Testis (tissue), 3 donors: ENCODE data around the gene ZNF48. TPM values are rescaled to one million over a fixed set of nuclear protein-coding genes. Genes with fewer than 3 reads are reported as not detected.

Experiments used
- DNase-seq: peaks from one replicate; pipeline ENCODE4 v3.0.0-alpha.2; 2019
- H3K27ac ChIP-seq, 2 donors: fragments of 200-600 bp; sonication (generic); one replicate each; pipeline ENCODE4 v1.5.1; 2019
- H3K27me3 ChIP-seq: fragments of 200-600 bp; sonication (generic); one replicate; pipeline ENCODE4 v1.5.1; 2019
- H3K36me3 ChIP-seq: fragments of 200-600 bp; sonication (generic); one replicate; pipeline ENCODE4 v1.5.1; 2017; ENCODE audit warnings: low read depth; ENCODE audit errors: missing control alignments
- H3K4me1 ChIP-seq: fragments of 200-600 bp; sonication (generic); one replicate; pipeline ENCODE4 v1.5.1; 2019
- H3K4me3 ChIP-seq, 2 donors: fragments of 200-600 bp; sonication (generic); one replicate each; pipeline ENCODE4 v1.5.1; 2017 to 2019
- H3K9me3 ChIP-seq: fragments of 200-600 bp; sonication (generic); one replicate; pipeline ENCODE4 v1.5.1; 2017
- POLR2A ChIP-seq: fragments of 450-650 bp; IDR thresholded peaks from one replicate; pipeline ENCODE4 v1.6.1; 2017; ENCODE audit warnings: antibody characterized with exemption, mild to moderate bottlenecking, moderate library complexity
- WGBS, 2 donors: methylation state at CpG; one replicate each; pipeline ENCODE4 v1.1.5; 2018; 5-methylcytosine and 5-hydroxymethylcytosine counted together
- intact Hi-C: fragments of 100-400 bp; cut with DNase I; formaldehyde crosslinking; loops from one replicate; pipeline ENCODE4 v1.15.1; 2023; ENCODE audit warnings: low total_unique reads
- polyA plus RNA-seq: library from polyadenylated mRNA; stranded (reverse); fragments of 350-450 nt; fragmentation: Illumina TruSeq; extraction: RNeasy Lipid Tissue Mini Kit (QIAGEN cat#74804); gene quantifications from one replicate; pipeline ENCODE4 v1.2.3, GENCODE V29; 2014; ENCODE audit warnings: low read depth, low replicate concordance; ENCODE audit not compliant: insufficient read depth
- total RNA-seq, 2 donors: library from RNA; depleted of rRNA; stranded (reverse); fragments of >200 nt; gene quantifications; one replicate each; pipeline ENCODE4 v1.2.3, GENCODE V29; 2016
- TF ChIP-seq, protein P1 (sequence below), 3 experiments: fragments of 450-650 bp in 2 of 3; fragments of 200-600 bp in 1 of 3; sonication (generic) in 1 of 3; IDR thresholded peaks; one replicate each; pipeline ENCODE4 v1.5.1; 2016 to 2019; ENCODE audit warnings: antibody characterized with exemption in 3 of 3, mild to moderate bottlenecking in 2 of 3, moderate library complexity in 1 of 3

The ZNF48 gene
- total and polyA plus RNA-seq, 3 donors from 2014 or later: 6.3 to 9.0 (median 6.5) TPM

DNA sequence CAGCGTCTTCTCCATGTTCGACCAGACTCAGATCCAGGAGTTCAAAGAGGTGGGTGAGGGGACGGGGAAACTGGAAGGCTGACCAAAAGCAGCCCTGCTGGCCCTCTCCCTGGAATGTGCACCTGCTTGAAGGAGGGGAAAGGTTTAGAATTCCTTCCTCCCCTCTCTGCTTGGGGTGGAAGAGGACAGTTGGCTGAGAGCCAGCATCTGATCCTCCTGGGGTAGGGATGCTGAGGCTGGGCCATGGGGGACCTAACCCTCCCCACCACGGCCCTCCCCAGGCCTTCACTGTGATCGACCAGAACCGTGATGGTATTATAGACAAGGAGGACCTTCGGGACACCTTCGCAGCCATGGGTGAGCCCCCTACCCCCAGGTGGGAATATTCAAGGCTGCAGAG, 19.4 kb upstream of the ZNF48 start:
- Histone ChIP-seq H3K36me3 (no peaks in the 10 kb centered on the region), H3K4me1 (peaks cover 18% of the 10 kb centered on the region), H3K9me3 (no peaks in the 10 kb centered on the region), H3K27ac (no peak overlapping the region), H3K27me3 (no peaks in the 10 kb centered on the region), H3K4me3 (no peak overlapping the region)
- TF ChIP-seq, protein P1, sequence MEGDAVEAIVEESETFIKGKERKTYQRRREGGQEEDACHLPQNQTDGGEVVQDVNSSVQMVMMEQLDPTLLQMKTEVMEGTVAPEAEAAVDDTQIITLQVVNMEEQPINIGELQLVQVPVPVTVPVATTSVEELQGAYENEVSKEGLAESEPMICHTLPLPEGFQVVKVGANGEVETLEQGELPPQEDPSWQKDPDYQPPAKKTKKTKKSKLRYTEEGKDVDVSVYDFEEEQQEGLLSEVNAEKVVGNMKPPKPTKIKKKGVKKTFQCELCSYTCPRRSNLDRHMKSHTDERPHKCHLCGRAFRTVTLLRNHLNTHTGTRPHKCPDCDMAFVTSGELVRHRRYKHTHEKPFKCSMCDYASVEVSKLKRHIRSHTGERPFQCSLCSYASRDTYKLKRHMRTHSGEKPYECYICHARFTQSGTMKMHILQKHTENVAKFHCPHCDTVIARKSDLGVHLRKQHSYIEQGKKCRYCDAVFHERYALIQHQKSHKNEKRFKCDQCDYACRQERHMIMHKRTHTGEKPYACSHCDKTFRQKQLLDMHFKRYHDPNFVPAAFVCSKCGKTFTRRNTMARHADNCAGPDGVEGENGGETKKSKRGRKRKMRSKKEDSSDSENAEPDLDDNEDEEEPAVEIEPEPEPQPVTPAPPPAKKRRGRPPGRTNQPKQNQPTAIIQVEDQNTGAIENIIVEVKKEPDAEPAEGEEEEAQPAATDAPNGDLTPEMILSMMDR (IDR thresholded peaks at IDR 0.05): no peak
- no peak for TF ChIP-seq POLR2A
- intact Hi-C loops: no loop called here
- 89 to 95% methylated on average over 6 to 8 of the region's 8 CpGs for WGBS, 2 donors
- no peak for DNase-seq

DNA sequence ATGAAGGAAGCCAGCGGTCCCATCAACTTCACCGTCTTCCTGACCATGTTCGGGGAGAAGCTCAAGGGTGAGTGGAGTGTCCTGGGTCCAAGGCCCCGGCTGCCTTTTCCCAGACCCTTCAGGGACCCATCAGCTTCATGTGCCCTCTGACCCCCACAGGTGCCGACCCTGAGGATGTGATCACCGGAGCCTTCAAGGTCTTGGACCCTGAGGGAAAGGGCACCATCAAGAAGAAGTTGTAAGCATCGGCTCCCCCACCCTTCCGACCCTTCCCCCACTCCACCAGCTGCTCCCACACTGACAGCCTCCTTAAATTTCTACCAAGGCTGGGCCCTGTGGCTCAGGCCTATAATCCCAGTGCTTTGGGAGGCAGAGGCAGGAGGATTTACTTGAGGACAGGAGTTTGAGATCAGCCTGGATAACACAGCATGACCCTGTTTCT, 18.7 kb upstream of the ZNF48 start:
- intact Hi-C loops: no loop called here
- TF ChIP-seq, protein P1 (IDR thresholded peaks at IDR 0.05): no peak
- no peak for TF ChIP-seq POLR2A
- H3K4me1 ChIP-seq: peaks cover 14% of the 10 kb centered on the region
- peak overlapping the region in 1 of 2 donors; percentile 98 for H3K27ac ChIP-seq
- no peaks in the 10 kb centered on the region for H3K27me3 ChIP-seq
- no peaks in the 10 kb centered on the region for H3K9me3 ChIP-seq
- no peak for DNase-seq
- WGBS, 2 donors: 83 to 88% methylated on average over 5 to 8 of the region's 8 CpGs
- H3K36me3 ChIP-seq: no peaks in the 10 kb centered on the region
- no peak overlapping the region for H3K4me3 ChIP-seq

DNA sequence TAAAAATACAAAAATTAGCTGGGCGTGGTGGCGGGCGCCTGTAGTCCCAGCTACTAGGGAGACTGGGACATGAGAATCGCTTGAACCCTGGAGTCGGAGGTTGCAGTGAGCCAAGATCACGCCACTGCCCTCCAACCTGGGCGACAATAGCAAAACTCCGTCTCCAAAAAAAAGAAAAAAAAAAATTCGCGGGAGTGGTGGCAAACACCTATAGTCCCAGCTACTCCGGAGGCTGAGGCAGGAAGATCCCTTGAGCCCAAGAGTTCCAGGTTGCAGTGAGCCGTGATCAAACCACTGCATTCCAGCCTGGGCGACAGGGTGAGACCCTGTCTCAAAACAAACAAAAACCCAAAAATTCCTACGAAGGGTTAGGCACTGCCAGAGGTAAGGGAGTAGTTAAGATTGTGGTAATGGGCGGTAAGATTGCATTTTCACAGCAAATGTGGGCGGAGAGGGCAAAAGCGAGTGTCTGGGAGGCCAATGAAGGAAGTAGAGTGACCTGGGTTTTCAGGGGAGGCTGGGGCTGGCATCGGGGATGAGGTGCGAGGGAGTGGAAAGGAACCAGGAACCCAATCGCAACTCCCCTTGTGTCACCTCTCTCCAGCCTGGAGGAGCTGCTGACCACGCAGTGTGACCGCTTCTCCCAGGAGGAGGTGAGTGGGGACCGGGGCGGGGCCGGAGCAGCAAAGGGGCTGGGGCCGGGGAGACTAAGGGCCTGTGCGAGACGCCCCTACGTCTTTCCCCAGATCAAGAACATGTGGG, 18.0 kb upstream of the ZNF48 start:
- intact Hi-C loops: no loop called here
- WGBS, 2 donors: 32% methylated on average over 25 to 29 of the region's 29 CpGs
- H3K27ac ChIP-seq: peak overlapping the region; percentile 98 to 100
- TF ChIP-seq, protein P1 (IDR thresholded peaks at IDR 0.05): no peak
- no peak for TF ChIP-seq POLR2A
- DNase-seq: no peak
- H3K4me1 ChIP-seq: peaks cover 13% of the 10 kb centered on the region
- H3K36me3 ChIP-seq: no peaks in the 10 kb centered on the region
- peak overlapping the region; percentile 66 to 95 for H3K4me3 ChIP-seq
- no peaks in the 10 kb centered on the region for H3K27me3 ChIP-seq
- no peaks in the 10 kb centered on the region for H3K9me3 ChIP-seq

DNA sequence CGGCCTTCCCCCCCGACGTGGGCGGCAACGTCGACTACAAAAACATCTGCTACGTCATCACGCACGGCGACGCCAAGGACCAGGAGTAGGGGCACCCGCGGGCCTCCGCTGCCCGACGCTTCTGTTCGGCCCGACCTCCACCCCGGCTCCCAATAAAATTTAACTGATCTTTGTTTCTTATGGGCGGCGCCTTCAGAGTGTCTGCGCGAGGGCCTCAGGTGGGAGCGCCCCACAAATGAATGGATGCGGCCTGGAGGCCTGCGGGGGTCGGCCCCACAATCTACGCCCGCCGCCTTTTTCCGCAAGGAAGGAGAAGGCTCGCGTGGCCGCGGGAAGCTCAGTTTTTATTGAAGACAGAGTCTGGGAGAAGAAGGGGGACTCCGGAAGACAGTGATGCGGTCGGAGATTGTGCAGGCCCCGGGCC, 17.4 kb upstream of the ZNF48 start:
- Histone ChIP-seq H3K9me3 (no peaks in the 10 kb centered on the region), H3K4me3 (peak overlapping the region; percentile 66 to 95), H3K36me3 (no peaks in the 10 kb centered on the region), H3K4me1 (peaks cover 13% of the 10 kb centered on the region), H3K27me3 (no peaks in the 10 kb centered on the region), H3K27ac (peak overlapping the region; percentile 98 to 100)
- DNase-seq: peak; percentile 95
- WGBS, 2 donors: 0% methylated on average over 13 to 39 of the region's 39 CpGs
- no peak for TF ChIP-seq POLR2A
- TF ChIP-seq, protein P1 (IDR thresholded peaks at IDR 0.05): no peak
- intact Hi-C loops: no loop called here
